Esophagus muscularis mucosa (tissue), 4 donors: ENCODE results near the gene TSPAN11. TPM values are rescaled to one million over a fixed set of nuclear protein-coding genes. Genes with fewer than 3 reads are reported as not detected.

Experiments used
- DNase-seq: peaks from one replicate; pipeline ENCODE4 v3.0.0-alpha.2; 2017; ENCODE audit errors: extremely low spot score
- H3K27ac ChIP-seq, 4 donors: fragments of 200-600 bp; sonication (generic); replicated peaks in 1 of 4; 1 replicate in 3 of 4; 2 replicates in 1 of 4; pipeline ENCODE4 v1.5.1; 2016 to 2019; ENCODE audit warnings: mild to moderate bottlenecking in 1 of 4
- H3K27me3 ChIP-seq, 4 donors: fragments of 200-600 bp; sonication (generic); one replicate each; pipeline versions ENCODE4 v1.5.1 to v1.6.0; 2016 to 2019
- H3K36me3 ChIP-seq, 4 donors: fragments of 200-600 bp; sonication (generic); one replicate each; pipeline ENCODE4 v1.5.1; 2016 to 2019
- H3K4me1 ChIP-seq, 4 donors: fragments of 200-600 bp; sonication (generic); one replicate each; pipeline ENCODE4 v1.5.1; 2016 to 2019
- H3K4me3 ChIP-seq, 4 donors: fragments of 200-600 bp; sonication (generic); 1 replicate in 2 of 4; 2 replicates in 2 of 4; pipeline ENCODE4 v1.5.1; 2016 to 2019; ENCODE audit warnings: mild to moderate bottlenecking in 4 of 4, moderate library complexity in 1 of 4
- H3K9me3 ChIP-seq, 4 donors: fragments of 200-600 bp; sonication (generic); 1 replicate in 3 of 4; 2 replicates in 1 of 4; pipeline ENCODE4 v1.5.1; 2016 to 2019
- CTCF ChIP-seq, 3 experiments: fragments of 200-600 bp in 2 of 3; fragments of 450-650 bp in 1 of 3; sonication (generic) in 2 of 3; IDR thresholded peaks; one replicate each; pipeline ENCODE4 v1.5.1; 2017 to 2019; ENCODE audit warnings: antibody characterized with exemption in 3 of 3, mild to moderate bottlenecking in 2 of 3, moderate library complexity in 1 of 3
- EP300 ChIP-seq: sonication (generic); formaldehyde crosslinking; IDR thresholded peaks from one replicate; pipeline ENCODE4 v1.6.1; 2017; ENCODE audit warnings: antibody characterized with exemption
- POLR2A ChIP-seq: fragments of 450-650 bp; IDR thresholded peaks from one replicate; pipeline ENCODE4 v1.6.1; 2017; ENCODE audit warnings: antibody characterized with exemption, moderate library complexity, mild to moderate bottlenecking, low read depth
- POLR2AphosphoS5 ChIP-seq, 2 donors: sonication (generic); formaldehyde crosslinking; IDR thresholded peaks; one replicate each; pipeline ENCODE4 v1.6.1; 2017; ENCODE audit warnings: antibody characterized with exemption in 2 of 2
- WGBS: methylation state at CpG from one replicate; pipeline ENCODE4 v1.1.5; 2018; 5-methylcytosine and 5-hydroxymethylcytosine counted together
- intact Hi-C: fragments of 100-400 bp; cut with DNase I; formaldehyde crosslinking; loops from one replicate; pipeline ENCODE4 v1.15.1; 2023
- total RNA-seq, 4 donors: library from RNA; depleted of rRNA; stranded (reverse); fragments of >200 nt; gene quantifications; one replicate each; pipeline versions ENCODE4 v1.1.0 to v1.2.1, GENCODE V29; 2016

The TSPAN11 gene
- total RNA-seq, 4 donors from 2014 or later, result 5.8 to 20.9 (median 12.7) TPM

GRCh38 chr12:30953951-30954751 lies 27.6 kb downstream of the TSPAN11 start:
- 73% methylated on average over 5 of the region's 6 CpGs for WGBS
- intact Hi-C loops, result no loop called here
- DNase-seq, result no peak
- H3K4me3 ChIP-seq, result no peak overlapping the region
- H3K9me3 ChIP-seq, result no peaks in the 10 kb centered on the region
- no peak overlapping the region for H3K27ac ChIP-seq
- peaks cover 0 to 7% (median 0%) of the 10 kb centered on the region in 4 donors for H3K27me3 ChIP-seq
- H3K36me3 ChIP-seq, result no peaks in the 10 kb centered on the region
- no peaks in the 10 kb centered on the region for H3K4me1 ChIP-seq
- TF ChIP-seq POLR2AphosphoS5 (IDR thresholded peaks at IDR 0.05) (no peak), CTCF (IDR thresholded peaks at IDR 0.05) (no peak), EP300 (no peak), POLR2A (no peak)

- Histone ChIP-seq H3K9me3 (no peaks in the 10 kb centered on the region), H3K27ac (no peak overlapping the region), H3K4me3 (no peak overlapping the region), H3K27me3 (no peaks in the 10 kb centered on the region), H3K4me1 (no peaks in the 10 kb centered on the region), H3K36me3 (no peaks in the 10 kb centered on the region)
- intact Hi-C loops, result no loop called here
- 93% methylated on average over 1 of the region's 1 CpG for WGBS
- TF ChIP-seq POLR2A (no peak), POLR2AphosphoS5 (IDR thresholded peaks at IDR 0.05) (no peak), EP300 (no peak), CTCF (IDR thresholded peaks at IDR 0.05) (no peak)
- no peak for DNase-seq
Observed at GRCh38 chr12:30955214-30955613, 28.7 kb downstream of the TSPAN11 start.

GRCh38 chr12:30959110-30959710 lies 32.7 kb downstream of the TSPAN11 start:
- intact Hi-C loops, result no loop called here
- H3K9me3 ChIP-seq, result no peaks in the 10 kb centered on the region
- DNase-seq, result no peak
- H3K36me3 ChIP-seq, result no peaks in the 10 kb centered on the region
- no peak for TF ChIP-seq POLR2AphosphoS5 (IDR thresholded peaks at IDR 0.05)
- TF ChIP-seq POLR2A, result no peak
- no peak for TF ChIP-seq EP300
- no peak for TF ChIP-seq CTCF (IDR thresholded peaks at IDR 0.05)
- no peak overlapping the region for H3K4me3 ChIP-seq
- H3K27ac ChIP-seq, result no peak overlapping the region
- peaks cover 0 to 10% (median 0%) of the 10 kb centered on the region in 4 donors for H3K27me3 ChIP-seq
- 78% methylated on average over 11 of the region's 16 CpGs for WGBS
- no peaks in the 10 kb centered on the region for H3K4me1 ChIP-seq

- Histone ChIP-seq H3K36me3 (no peaks in the 10 kb centered on the region), H3K27me3 (peaks cover 0 to 10% (median 0%) of the 10 kb centered on the region in 4 donors), H3K27ac (no peak overlapping the region), H3K4me1 (no peaks in the 10 kb centered on the region), H3K4me3 (no peak overlapping the region), H3K9me3 (no peaks in the 10 kb centered on the region)
- TF ChIP-seq POLR2A (no peak), EP300 (no peak)
- no peak for DNase-seq
- 89% methylated on average over 8 of the region's 10 CpGs for WGBS
- intact Hi-C loops, result no loop called here
Observed at GRCh38 chr12:30959778-30960177, 33.2 kb downstream of the TSPAN11 start.

GRCh38 chr12:30961030-30961429 lies 34.5 kb downstream of the TSPAN11 start:
- Histone ChIP-seq H3K36me3 (no peaks in the 10 kb centered on the region), H3K9me3 (no peaks in the 10 kb centered on the region), H3K27me3 (peaks cover 0 to 10% (median 0%) of the 10 kb centered on the region in 4 donors), H3K4me1 (no peaks in the 10 kb centered on the region), H3K27ac (no peak overlapping the region), H3K4me3 (no peak overlapping the region)
- intact Hi-C loops, result no loop called here
- TF ChIP-seq CTCF (IDR thresholded peaks at IDR 0.05) (no peak), POLR2A (no peak), POLR2AphosphoS5 (IDR thresholded peaks at IDR 0.05) (no peak), EP300 (no peak)
- WGBS, result 73% methylated on average over 3 of the region's 3 CpGs
- DNase-seq, result no peak
